ENCODE data around the gene TBC1D2.

DNA sequence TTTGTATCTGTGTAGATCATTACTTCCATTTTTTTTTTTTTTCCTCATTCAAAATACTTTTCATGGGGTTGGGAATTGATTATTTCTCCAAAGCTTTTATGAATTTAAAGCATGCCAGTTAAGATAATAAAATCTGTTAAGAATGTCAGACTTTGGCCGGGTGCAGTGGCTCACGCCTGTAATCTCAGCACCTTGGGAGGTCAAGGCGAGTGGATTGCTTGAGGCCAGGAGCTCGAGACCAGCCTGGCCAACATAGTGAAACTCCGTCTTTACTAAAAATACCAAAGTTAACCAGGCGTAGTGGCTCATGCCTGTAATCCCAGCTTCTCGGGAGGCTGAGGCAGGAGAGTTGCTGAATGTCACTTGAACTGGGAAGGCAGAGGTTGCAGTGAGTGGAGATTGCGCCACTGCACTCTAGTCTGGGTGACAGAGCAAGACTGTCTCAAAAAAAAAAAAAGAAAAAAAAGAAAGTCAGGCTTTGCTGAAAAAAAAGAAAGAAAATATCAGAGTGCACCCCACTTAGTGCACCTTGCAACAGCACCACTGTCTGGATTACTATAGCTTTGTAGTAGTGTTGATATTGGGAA lies 18.5 kb downstream of the TBC1D2 start:
- TF ChIP-seq, protein P1, sequence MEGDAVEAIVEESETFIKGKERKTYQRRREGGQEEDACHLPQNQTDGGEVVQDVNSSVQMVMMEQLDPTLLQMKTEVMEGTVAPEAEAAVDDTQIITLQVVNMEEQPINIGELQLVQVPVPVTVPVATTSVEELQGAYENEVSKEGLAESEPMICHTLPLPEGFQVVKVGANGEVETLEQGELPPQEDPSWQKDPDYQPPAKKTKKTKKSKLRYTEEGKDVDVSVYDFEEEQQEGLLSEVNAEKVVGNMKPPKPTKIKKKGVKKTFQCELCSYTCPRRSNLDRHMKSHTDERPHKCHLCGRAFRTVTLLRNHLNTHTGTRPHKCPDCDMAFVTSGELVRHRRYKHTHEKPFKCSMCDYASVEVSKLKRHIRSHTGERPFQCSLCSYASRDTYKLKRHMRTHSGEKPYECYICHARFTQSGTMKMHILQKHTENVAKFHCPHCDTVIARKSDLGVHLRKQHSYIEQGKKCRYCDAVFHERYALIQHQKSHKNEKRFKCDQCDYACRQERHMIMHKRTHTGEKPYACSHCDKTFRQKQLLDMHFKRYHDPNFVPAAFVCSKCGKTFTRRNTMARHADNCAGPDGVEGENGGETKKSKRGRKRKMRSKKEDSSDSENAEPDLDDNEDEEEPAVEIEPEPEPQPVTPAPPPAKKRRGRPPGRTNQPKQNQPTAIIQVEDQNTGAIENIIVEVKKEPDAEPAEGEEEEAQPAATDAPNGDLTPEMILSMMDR (conservative IDR thresholded peaks at IDR 0.05; ENCODE audit: low read depth, low read length) = no peak
- no peak for TF ChIP-seq MAFK (IDR thresholded peaks at IDR 0.05; ENCODE audit: low read depth, low read length)

Data from IMR-90 (cell line).